Measurements from ENCODE around the gene MST1R. TPM values are rescaled to one million over a fixed set of nuclear protein-coding genes. Genes with fewer than 3 reads are reported as not detected.

Gene MST1R
- total and polyA plus RNA-seq, 2 of the 4 experiments (the other 2 are of a cell fraction) = under 0.01 to 0.14 TPM

DNA sequence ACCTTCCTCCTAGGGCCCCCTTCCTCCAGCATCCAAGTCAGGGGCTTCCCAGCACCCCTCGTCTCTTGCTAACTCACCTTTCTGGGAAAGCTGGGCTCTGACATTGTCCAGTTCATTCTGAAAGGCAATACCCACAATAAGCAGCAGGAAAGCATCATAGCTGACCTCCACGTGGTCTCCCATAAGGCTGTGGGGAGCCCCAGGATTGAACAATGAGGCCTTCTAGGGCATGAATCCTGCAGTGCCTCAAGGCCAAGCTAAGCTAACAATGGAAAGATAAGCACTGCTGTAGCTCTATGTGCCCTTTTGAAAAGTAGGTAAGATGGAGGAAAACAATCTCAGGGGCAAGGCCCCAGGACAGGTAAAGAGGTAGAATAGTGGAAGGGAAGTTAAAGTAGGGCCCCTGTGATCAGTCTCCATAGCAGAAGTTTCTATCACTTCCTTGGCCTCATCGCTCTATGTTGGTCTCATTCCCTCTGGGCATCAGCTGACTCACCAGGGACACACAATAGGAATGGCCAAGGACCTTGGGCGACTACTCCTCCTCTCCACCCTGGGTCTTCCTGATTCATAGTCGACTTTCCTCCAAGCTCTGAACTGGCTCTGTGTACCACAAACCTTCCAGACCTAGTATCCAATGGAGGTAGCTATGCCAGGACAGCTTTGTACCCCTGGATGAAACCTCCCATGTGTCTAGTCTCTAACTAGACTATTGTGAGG is 59.0 kb downstream of the MST1R start:
- CTCF ChIA-PET = no interaction called here
- ATAC-seq (ENCODE audit: low read depth) (no peak), DNase-seq (no peak)
- Histone ChIP-seq H3K14ac (replicated peaks; ENCODE audit: low read depth, low read length) (no peak overlapping the region), H2BK20ac (ENCODE audit: low read depth, low read length) (no peak overlapping the region), H4K8ac (ENCODE audit: low read depth in 2 of 2, low read length in 2 of 2) (no peak overlapping the region), H3K9me1 (ENCODE audit: insufficient read depth, low read length) (peaks cover 3% of the 10 kb centered on the region; the same call in 1 of the 2 replicates), H3K4me1 (ENCODE audit: control insufficient read depth, insufficient read depth, low read length) (no peaks in the 10 kb centered on the region; the same call in 1 of the 2 replicates), H2BK15ac (ENCODE audit: low read depth, low read length) (no peak overlapping the region), H3K56ac (ENCODE audit: extremely low read depth, insufficient read depth, low read length) (no peak overlapping the region), H3K27me3 (ENCODE audit: control insufficient read depth, insufficient read depth, low read length) (no peaks in the 10 kb centered on the region), H2BK5ac (ENCODE audit: low read depth, low read length, poor library complexity, severe bottlenecking) (no peak overlapping the region), H3K4me2 (ENCODE audit: low read depth, low read length) (no peak overlapping the region), H3K27ac (ENCODE audit: insufficient read depth, low read length) (no peak overlapping the region), H3K4me3 (ENCODE audit: insufficient read depth, low read depth, low read length) (no peak overlapping the region), H4K20me1 (ENCODE audit: insufficient read depth, low read length) (no peaks in the 10 kb centered on the region), H3K23ac (ENCODE audit: low read depth, low read length) (no peak overlapping the region), H3K79me1 (ENCODE audit: low read depth in 1 of 2, low read length in 2 of 2) (peaks cover 0 to 6% of the 10 kb centered on the region in 2 experiments; a peak in 2 of 4 replicates), H3K36me3 (ENCODE audit: control insufficient read depth, insufficient read depth, low read length) (peaks cover 3% of the 10 kb centered on the region), H3K4ac (ENCODE audit: low read depth, low read length) (no peak overlapping the region), H3K9ac (ENCODE audit: low read depth, low read length) (no peak overlapping the region), H2BK120ac (ENCODE audit: low read depth, low read length) (no peak overlapping the region), H3K18ac (ENCODE audit: low read depth, low read length) (no peak overlapping the region), H4K5ac (ENCODE audit: low read depth, low read length) (no peak overlapping the region), H3K9me3 (ENCODE audit: control insufficient read depth, insufficient read depth, low read length) (no peaks in the 10 kb centered on the region), H2AFZ (replicated peaks; ENCODE audit: low read length, poor library complexity) (no peak overlapping the region), H2AK5ac (ENCODE audit: low read depth, low read length) (no peak overlapping the region), H4K91ac (ENCODE audit: insufficient read depth, low read depth, low read length) (no peak overlapping the region), H2AK9ac (replicated peaks; ENCODE audit: low read depth, low read length, poor library complexity) (no peak overlapping the region)
- POLR2A ChIA-PET (ENCODE audit: unreplicated experiment) = no interaction called here
- no TSS peak for BruUV-seq (replicated peaks)
- in situ Hi-C loops (cut with MboI; ENCODE audit: low sequenced_read_pairs) = loop anchor here (5.0 kb wide), 1 partner anchor 142 kb away; no protein-coding TSS in a partner anchor
- intact Hi-C loops (cut with micrococcal nuclease) = loop anchor here (5.0 kb wide), 1 partner anchor 63 kb away; no protein-coding TSS in a partner anchor
- dilution Hi-C loops (cut with HindIII; ENCODE audit: low sequenced_read_pairs, unreplicated experiment) = no loop called here
- TF ChIP-seq NFE2L2 (IDR thresholded peaks at IDR 0.05; ENCODE audit: low read depth, low read length) (no peak), MXI1 (IDR thresholded peaks at IDR 0.05; ENCODE audit: borderline replicate concordance, low read depth, low read length) (no peak), RFX5 (IDR thresholded peaks at IDR 0.05; ENCODE audit: low read depth, low read length) (no peak), CHD1 (IDR thresholded peaks at IDR 0.05; ENCODE audit: low read depth, low read length) (no peak), MAFK (IDR thresholded peaks at IDR 0.05; ENCODE audit: low read depth, low read length) (no peak), CEBPB (IDR thresholded peaks at IDR 0.05; ENCODE audit: low read depth, low read length) (no peak), BHLHE40 (IDR thresholded peaks at IDR 0.05; ENCODE audit: low read depth, low read length) (no peak), POLR2A (IDR thresholded peaks at IDR 0.05; ENCODE audit: low read depth, low read length) (no peak), SMC3 (IDR thresholded peaks at IDR 0.05; ENCODE audit: low read depth, low read length) (no peak), RAD21 (IDR thresholded peaks at IDR 0.05; ENCODE audit: low read length) (no peak)
- TF ChIP-seq, protein P1, sequence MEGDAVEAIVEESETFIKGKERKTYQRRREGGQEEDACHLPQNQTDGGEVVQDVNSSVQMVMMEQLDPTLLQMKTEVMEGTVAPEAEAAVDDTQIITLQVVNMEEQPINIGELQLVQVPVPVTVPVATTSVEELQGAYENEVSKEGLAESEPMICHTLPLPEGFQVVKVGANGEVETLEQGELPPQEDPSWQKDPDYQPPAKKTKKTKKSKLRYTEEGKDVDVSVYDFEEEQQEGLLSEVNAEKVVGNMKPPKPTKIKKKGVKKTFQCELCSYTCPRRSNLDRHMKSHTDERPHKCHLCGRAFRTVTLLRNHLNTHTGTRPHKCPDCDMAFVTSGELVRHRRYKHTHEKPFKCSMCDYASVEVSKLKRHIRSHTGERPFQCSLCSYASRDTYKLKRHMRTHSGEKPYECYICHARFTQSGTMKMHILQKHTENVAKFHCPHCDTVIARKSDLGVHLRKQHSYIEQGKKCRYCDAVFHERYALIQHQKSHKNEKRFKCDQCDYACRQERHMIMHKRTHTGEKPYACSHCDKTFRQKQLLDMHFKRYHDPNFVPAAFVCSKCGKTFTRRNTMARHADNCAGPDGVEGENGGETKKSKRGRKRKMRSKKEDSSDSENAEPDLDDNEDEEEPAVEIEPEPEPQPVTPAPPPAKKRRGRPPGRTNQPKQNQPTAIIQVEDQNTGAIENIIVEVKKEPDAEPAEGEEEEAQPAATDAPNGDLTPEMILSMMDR (conservative IDR thresholded peaks at IDR 0.05; ENCODE audit: low read depth, low read length) = no peak
- TF ChIP-seq, protein P2, sequence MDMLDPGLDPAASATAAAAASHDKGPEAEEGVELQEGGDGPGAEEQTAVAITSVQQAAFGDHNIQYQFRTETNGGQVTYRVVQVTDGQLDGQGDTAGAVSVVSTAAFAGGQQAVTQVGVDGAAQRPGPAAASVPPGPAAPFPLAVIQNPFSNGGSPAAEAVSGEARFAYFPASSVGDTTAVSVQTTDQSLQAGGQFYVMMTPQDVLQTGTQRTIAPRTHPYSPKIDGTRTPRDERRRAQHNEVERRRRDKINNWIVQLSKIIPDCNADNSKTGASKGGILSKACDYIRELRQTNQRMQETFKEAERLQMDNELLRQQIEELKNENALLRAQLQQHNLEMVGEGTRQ (IDR thresholded peaks at IDR 0.05; ENCODE audit: low read depth, low read length) = no peak
- 83% methylated on average over 1 of the region's 5 CpGs; no CpG with 5 or more reads in 1 of the 2 experiments for WGBS, 2 experiments (ENCODE audit: extremely low coverage in 2 of 2, insufficient read length in 1 of 2)
